IMR-90 (cell line): ENCODE results near the gene SIRT5. TPM values are rescaled to one million over a fixed set of nuclear protein-coding genes. Genes with fewer than 3 reads are reported as not detected.

ENCODE experiments used
- ATAC-seq: fragments of 200-7000 bp; cut with Tn5 transposase; 2 replicates; pipeline ENCODE4 v1.9.1; 2020; ENCODE audit warnings: low read depth, mild to moderate bottlenecking, moderate library complexity
- BruUV-seq: library from RNA; stranded (reverse); fragments of 400-500 nt; replicated peaks from 2 replicates; lab custom pipeline; 2021; lab: Mats Ljungman, UMichigan
- CTCF ChIA-PET: fragments of 300-600 bp; formaldehyde crosslinking; extraction: SDS; loops from one replicate; lab custom pipeline; 2021; ENCODE audit warnings: antibody characterized with exemption; lab: Yijun Ruan, JAX
- POLR2A ChIA-PET: fragments of 300-600 bp; sonication (Branson Sonifier 250); formaldehyde crosslinking; loops from one replicate; lab custom pipeline; 2022; ENCODE audit warnings: antibody characterized with exemption; ENCODE audit not compliant: unreplicated experiment; lab: Charles Lee
- DNase-seq: peaks from one replicate; pipeline ENCODE4 v3.0.0; 2013
- H2AFZ ChIP-seq: replicated peaks from 2 replicates; pipeline ENCODE3; 2013; ENCODE audit warnings: low read length, mild to moderate bottlenecking; ENCODE audit not compliant: poor library complexity
- H2AK5ac ChIP-seq: 2 replicates; pipeline ENCODE4 v1.6.1; 2013; ENCODE audit warnings: low read depth, low read length, inconsistent platforms
- H2AK9ac ChIP-seq: replicated peaks from 2 replicates; pipeline ENCODE3; 2013; ENCODE audit warnings: mild to moderate bottlenecking, low read depth, low read length, moderate library complexity; ENCODE audit not compliant: poor library complexity
- H2BK120ac ChIP-seq: 2 replicates; pipeline ENCODE4 v1.6.1; 2013; ENCODE audit warnings: low read depth, low read length, inconsistent platforms
- H2BK15ac ChIP-seq: 3 replicates; pipeline ENCODE4 v1.6.1; 2013; ENCODE audit warnings: low read depth, low read length, inconsistent platforms
- H2BK20ac ChIP-seq: 2 replicates; pipeline ENCODE4 v1.6.1; 2013; ENCODE audit warnings: low read depth, mild to moderate bottlenecking, inconsistent platforms, low read length, moderate library complexity
- H2BK5ac ChIP-seq: 2 replicates; pipeline ENCODE4 v1.6.1; 2013; ENCODE audit warnings: mild to moderate bottlenecking, low read depth, low read length, inconsistent platforms; ENCODE audit not compliant: poor library complexity, severe bottlenecking
- H3K14ac ChIP-seq: replicated peaks from 2 replicates; pipeline ENCODE4 v1.6.1; 2013; ENCODE audit warnings: low read depth, low read length, inconsistent platforms
- H3K18ac ChIP-seq: 2 replicates; pipeline ENCODE4 v1.6.1; 2013; ENCODE audit warnings: low read depth, low read length, control low read depth
- H3K23ac ChIP-seq: 2 replicates; pipeline ENCODE4 v1.6.1; 2013; ENCODE audit warnings: low read depth, low read length, inconsistent platforms
- H3K27ac ChIP-seq: 2 replicates; pipeline ENCODE4 v1.5.1; 2013; ENCODE audit warnings: mild to moderate bottlenecking, control low read depth, low read length; ENCODE audit not compliant: insufficient read depth
- H3K27me3 ChIP-seq: 2 replicates; pipeline ENCODE4 v1.6.1; 2013; ENCODE audit warnings: low read length; ENCODE audit not compliant: control insufficient read depth, insufficient read depth
- H3K36me3 ChIP-seq: 2 replicates; pipeline ENCODE4 v1.6.1; 2013; ENCODE audit warnings: low read length, mixed read lengths; ENCODE audit not compliant: control insufficient read depth, insufficient read depth
- H3K4ac ChIP-seq: 2 replicates; pipeline ENCODE4 v1.6.1; 2013; ENCODE audit warnings: low read depth, low read length, inconsistent platforms
- H3K4me1 ChIP-seq: 2 replicates; pipeline ENCODE4 v1.6.1; 2013; ENCODE audit warnings: low read length, mixed read lengths; ENCODE audit not compliant: control insufficient read depth, insufficient read depth
- H3K4me2 ChIP-seq: 2 replicates; pipeline ENCODE4 v1.6.1; 2013; ENCODE audit warnings: low read depth, mild to moderate bottlenecking, control low read depth, low read length, moderate library complexity
- H3K4me3 ChIP-seq: 2 replicates; pipeline ENCODE4 v1.5.1; 2013; ENCODE audit warnings: low read depth, mild to moderate bottlenecking, control low read depth, low read length, moderate library complexity; ENCODE audit not compliant: insufficient read depth
- H3K56ac ChIP-seq: 2 replicates; pipeline ENCODE4 v1.6.1; 2013; ENCODE audit warnings: low read length, inconsistent platforms; ENCODE audit not compliant: insufficient read depth; ENCODE audit errors: extremely low read depth
- H3K79me1 ChIP-seq, 2 experiments: 2 replicates each; pipeline ENCODE4 v1.6.1; 2013; ENCODE audit warnings: low read length in 2 of 2, inconsistent platforms in 1 of 2, low read depth in 1 of 2
- H3K9ac ChIP-seq: 2 replicates; pipeline ENCODE4 v1.6.1; 2013; ENCODE audit warnings: low read depth, low read length, control low read depth
- H3K9me1 ChIP-seq: 2 replicates; pipeline ENCODE4 v1.6.1; 2013; ENCODE audit warnings: low read length, inconsistent platforms; ENCODE audit not compliant: insufficient read depth
- H3K9me3 ChIP-seq: 2 replicates; pipeline ENCODE4 v1.6.1; 2013; ENCODE audit warnings: low read length; ENCODE audit not compliant: control insufficient read depth, insufficient read depth
- H4K20me1 ChIP-seq: 2 replicates; pipeline ENCODE4 v1.6.1; 2013; ENCODE audit warnings: low read length, inconsistent platforms; ENCODE audit not compliant: insufficient read depth
- H4K5ac ChIP-seq: 2 replicates; pipeline ENCODE4 v1.6.1; 2013; ENCODE audit warnings: mild to moderate bottlenecking, low read depth, low read length, control low read depth
- H4K8ac ChIP-seq, 2 experiments: 2 replicates each; pipeline ENCODE4 v1.6.1; 2013; ENCODE audit warnings: low read depth in 2 of 2, low read length in 2 of 2, control low read depth in 1 of 2, inconsistent platforms in 1 of 2
- H4K91ac ChIP-seq: 2 replicates; pipeline ENCODE4 v1.6.1; 2013; ENCODE audit warnings: low read depth, low read length, inconsistent platforms; ENCODE audit not compliant: insufficient read depth
- CHD1 ChIP-seq: IDR thresholded peaks from 2 replicates; pipeline ENCODE4 v1.6.1; 2012; ENCODE audit warnings: low read depth, low read length, improper control_type of control experiment
- FOS ChIP-seq: fragments of 150-350 bp; IDR thresholded peaks from 2 replicates; pipeline ENCODE4 v1.6.1; 2016; ENCODE audit warnings: low read depth, low read length
- MAZ ChIP-seq: IDR thresholded peaks from 2 replicates; pipeline ENCODE4 v1.6.1; 2012; ENCODE audit warnings: low read depth, mild to moderate bottlenecking, low read length, improper control_type of control experiment, moderate library complexity, borderline replicate concordance
- POLR2A ChIP-seq: IDR thresholded peaks from 2 replicates; pipeline ENCODE4 v1.6.1; 2012; ENCODE audit warnings: mild to moderate bottlenecking, low read depth, low read length
- RFX5 ChIP-seq: IDR thresholded peaks from 2 replicates; pipeline ENCODE4 v1.8.0; 2012; ENCODE audit warnings: low read depth, mild to moderate bottlenecking, low read length, moderate library complexity
- WGBS, 2 experiments: methylation state at CpG; one replicate each; pipeline versions ENCODE4 v1.1.5 to v1.1.7; 2013; ENCODE audit warnings: missing lambda C conversion rate in 2 of 2; ENCODE audit not compliant: insufficient read length in 1 of 2; ENCODE audit errors: extremely low coverage in 2 of 2; 5-methylcytosine and 5-hydroxymethylcytosine counted together
- dilution Hi-C: fragments of 300-500 bp; cut with HindIII; formaldehyde crosslinking; loops from one replicate; pipeline ENCODE4 v1.14.3; 2018; ENCODE audit warnings: low sequenced_read_pairs; ENCODE audit not compliant: unreplicated experiment
- in situ Hi-C: fragments of 300-500 bp; cut with MboI; formaldehyde crosslinking; loops from 3 replicates; pipeline ENCODE4 v1.14.3; 2019; ENCODE audit warnings: low sequenced_read_pairs, inconsistent platforms, mixed read lengths
- intact Hi-C: fragments of 100-400 bp; cut with micrococcal nuclease; formaldehyde crosslinking; loops from 2 replicates; pipeline ENCODE4 v1.10.0; 2022
- polyA plus RNA-seq, 3 experiments: library from polyadenylated mRNA; depleted of rRNA; stranded (reverse); fragments of >200 nt; gene quantifications; 2 replicates each; pipeline ENCODE4 v1.2.3, GENCODE V29; 2012; ENCODE audit warnings: low replicate concordance in 1 of 3
- total RNA-seq: library from RNA; depleted of rRNA; stranded (reverse); fragments of >200 nt; gene quantifications from 2 replicates; pipeline ENCODE4 v1.2.3, GENCODE V29; 2012

SIRT5 gene
- total and polyA plus RNA-seq, 2 of the 4 experiments (the other 2 are of a cell fraction), result 4.7 to 5.2 TPM

DNA sequence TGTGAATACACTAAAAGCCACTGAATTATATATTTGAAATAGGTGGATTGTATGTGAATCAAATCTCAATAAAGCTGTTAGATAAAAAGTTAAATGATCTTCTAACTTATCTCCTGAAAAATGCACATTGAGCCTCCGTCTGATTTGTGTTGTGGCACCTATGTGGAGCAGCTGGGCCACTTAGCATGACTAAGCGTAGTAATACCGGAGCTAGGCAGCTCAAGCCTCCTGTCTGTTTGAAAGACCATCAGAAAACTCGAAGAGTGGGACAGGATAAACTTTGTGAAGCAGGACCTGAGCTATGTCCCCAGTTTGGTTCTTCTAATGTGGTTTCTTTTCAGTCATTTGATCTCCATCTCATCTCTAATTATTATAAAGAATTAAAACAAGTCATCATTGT, 29.7 kb downstream of the SIRT5 start:
- dilution Hi-C loops, result no loop called here
- Histone ChIP-seq H4K8ac (no peak overlapping the region), H2AK5ac (no peak overlapping the region), H3K27me3 (no peaks in the 10 kb centered on the region), H3K9me1 (no peaks in the 10 kb centered on the region), H3K23ac (no peak overlapping the region), H3K14ac (no peak overlapping the region), H3K79me1 (no peaks in the 10 kb centered on the region), H3K4me3 (no peak overlapping the region), H3K56ac (no peak overlapping the region), H3K4me1 (no peaks in the 10 kb centered on the region), H2BK15ac (no peak overlapping the region), H3K4me2 (no peak overlapping the region), H3K27ac (no peak overlapping the region), H3K9ac (no peak overlapping the region), H2BK5ac (no peak overlapping the region), H3K36me3 (peaks cover 6% of the 10 kb centered on the region; the same call in 1 of the 2 replicates), H4K5ac (no peak overlapping the region), H2AK9ac (no peak overlapping the region), H4K91ac (no peak overlapping the region), H4K20me1 (no peaks in the 10 kb centered on the region), H2BK20ac (no peak overlapping the region), H2BK120ac (no peak overlapping the region), H3K18ac (no peak overlapping the region), H2AFZ (no peak overlapping the region), H3K9me3 (no peaks in the 10 kb centered on the region), H3K4ac (no peak overlapping the region)
- TF ChIP-seq RFX5 (no peak), POLR2A (no peak), CHD1 (no peak), MAZ (no peak), FOS (no peak)
- intact Hi-C loops, result no loop called here
- ATAC-seq (no peak), DNase-seq (no peak)
- 92% methylated on average over 2 of the region's 4 CpGs; no CpG with 5 or more reads in 1 of the 2 experiments for WGBS, 2 experiments
- no TSS peak for BruUV-seq
- CTCF ChIA-PET, result no interaction called here
- POLR2A ChIA-PET, result no interaction called here
- in situ Hi-C loops, result no loop called here
